HFF-Myc (cell line): ENCODE data around the gene FLCN.

Experiments
- DNase-seq: peaks from one replicate; pipeline ENCODE4 v3.0.0-alpha.2; 2011; ENCODE audit warnings: low read depth; ENCODE audit errors: extremely low read depth
- H3K4me3 ChIP-seq: replicated peaks from 2 replicates; pipeline ENCODE4 v1.5.1; 2011; ENCODE audit warnings: low read depth, mild to moderate bottlenecking, control low read depth, low read length
- CTCF ChIP-seq: IDR thresholded peaks from 2 replicates; pipeline ENCODE4 v1.5.1; 2012; ENCODE audit warnings: mild to moderate bottlenecking, low read depth, low read length, control low read depth; ENCODE audit errors: missing control alignments

Gene FLCN

GRCh38 chr17:17220529-17220928, 16.4 kb downstream of the FLCN start:
- TF ChIP-seq CTCF: no peak
- DNase-seq: no peak
- no peak overlapping the region for H3K4me3 ChIP-seq

GRCh38 chr17:17217995-17218394, 19.0 kb downstream of the FLCN start:
- no peak for TF ChIP-seq CTCF
- no peak for DNase-seq
- H3K4me3 ChIP-seq: no peak overlapping the region

GRCh38 chr17:17216776-17217175, 20.2 kb downstream of the FLCN start:
- no peak for DNase-seq
- TF ChIP-seq CTCF: no peak

GRCh38 chr17:17216236-17216635, 20.7 kb downstream of the FLCN start:
- no peak for DNase-seq
- no peak overlapping the region for H3K4me3 ChIP-seq
- no peak for TF ChIP-seq CTCF

More at GRCh38 chr17:17216776-17217175, 20.2 kb downstream of the FLCN start:
- H3K4me3 ChIP-seq: no peak overlapping the region

GRCh38 chr17:17215575-17215974, 21.4 kb downstream of the FLCN start:
- DNase-seq: no peak
- H3K4me3 ChIP-seq: no peak overlapping the region
- TF ChIP-seq CTCF: no peak

- DNase-seq: no peak
- no peak overlapping the region for H3K4me3 ChIP-seq
- no peak for TF ChIP-seq CTCF
Measured at GRCh38 chr17:17214646-17215436, 22.1 kb downstream of the FLCN start.

- TF ChIP-seq CTCF: no peak
Measured at GRCh38 chr17:17213775-17214174, 23.2 kb downstream of the FLCN start.

More at GRCh38 chr17:17213775-17214174, 23.2 kb downstream of the FLCN start:
- DNase-seq: no peak
- H3K4me3 ChIP-seq: no peak overlapping the region
